ENCODE measurements around the gene CACNA1C. TPM values are rescaled to one million over a fixed set of nuclear protein-coding genes. Genes with fewer than 3 reads are reported as not detected.

Gene CACNA1C
- total RNA-seq, 4 donors from 2014 or later: 3.8 to 13.6 (median 5.7) TPM

DNA sequence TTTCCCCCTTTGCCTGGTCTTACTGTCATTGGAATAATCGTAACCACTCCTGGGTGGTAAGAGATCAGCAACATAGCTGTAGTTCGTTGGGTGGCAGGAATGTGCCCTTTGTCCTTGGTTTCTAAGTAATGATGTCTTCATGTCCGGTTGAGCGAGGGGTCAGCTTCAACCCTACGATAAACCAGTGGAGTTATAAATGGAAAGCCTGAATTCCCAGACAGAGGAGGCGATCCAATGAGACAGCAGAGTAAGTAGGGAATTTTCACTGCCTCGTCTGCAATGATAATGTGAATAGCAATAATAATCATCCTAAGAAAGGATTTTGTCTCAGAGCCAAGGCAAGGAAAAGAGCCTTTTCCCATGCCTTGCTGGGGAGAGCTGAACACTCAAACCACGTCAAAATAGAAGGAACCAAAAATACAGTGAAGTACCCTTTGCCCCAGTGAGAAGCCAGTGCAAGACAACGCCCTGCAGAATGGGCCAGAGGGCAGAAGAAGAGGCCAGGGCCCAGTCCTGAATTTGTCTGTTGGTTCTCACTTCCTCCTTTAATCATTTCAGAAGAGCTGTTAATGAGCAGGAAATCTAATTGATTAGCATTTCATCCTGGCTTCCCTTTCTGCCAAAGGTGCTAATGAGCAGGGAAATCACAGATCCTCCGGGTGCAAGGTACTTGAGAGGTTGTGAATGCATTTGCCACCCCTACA, 330.7 kb downstream of the CACNA1C start:
- TF ChIP-seq, protein P1, sequence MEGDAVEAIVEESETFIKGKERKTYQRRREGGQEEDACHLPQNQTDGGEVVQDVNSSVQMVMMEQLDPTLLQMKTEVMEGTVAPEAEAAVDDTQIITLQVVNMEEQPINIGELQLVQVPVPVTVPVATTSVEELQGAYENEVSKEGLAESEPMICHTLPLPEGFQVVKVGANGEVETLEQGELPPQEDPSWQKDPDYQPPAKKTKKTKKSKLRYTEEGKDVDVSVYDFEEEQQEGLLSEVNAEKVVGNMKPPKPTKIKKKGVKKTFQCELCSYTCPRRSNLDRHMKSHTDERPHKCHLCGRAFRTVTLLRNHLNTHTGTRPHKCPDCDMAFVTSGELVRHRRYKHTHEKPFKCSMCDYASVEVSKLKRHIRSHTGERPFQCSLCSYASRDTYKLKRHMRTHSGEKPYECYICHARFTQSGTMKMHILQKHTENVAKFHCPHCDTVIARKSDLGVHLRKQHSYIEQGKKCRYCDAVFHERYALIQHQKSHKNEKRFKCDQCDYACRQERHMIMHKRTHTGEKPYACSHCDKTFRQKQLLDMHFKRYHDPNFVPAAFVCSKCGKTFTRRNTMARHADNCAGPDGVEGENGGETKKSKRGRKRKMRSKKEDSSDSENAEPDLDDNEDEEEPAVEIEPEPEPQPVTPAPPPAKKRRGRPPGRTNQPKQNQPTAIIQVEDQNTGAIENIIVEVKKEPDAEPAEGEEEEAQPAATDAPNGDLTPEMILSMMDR (IDR thresholded peaks at IDR 0.05): no peak
- DNase-seq (ENCODE audit: low spot score): no peak
- no peak for ATAC-seq (ENCODE audit: low FRiP score)

DNA sequence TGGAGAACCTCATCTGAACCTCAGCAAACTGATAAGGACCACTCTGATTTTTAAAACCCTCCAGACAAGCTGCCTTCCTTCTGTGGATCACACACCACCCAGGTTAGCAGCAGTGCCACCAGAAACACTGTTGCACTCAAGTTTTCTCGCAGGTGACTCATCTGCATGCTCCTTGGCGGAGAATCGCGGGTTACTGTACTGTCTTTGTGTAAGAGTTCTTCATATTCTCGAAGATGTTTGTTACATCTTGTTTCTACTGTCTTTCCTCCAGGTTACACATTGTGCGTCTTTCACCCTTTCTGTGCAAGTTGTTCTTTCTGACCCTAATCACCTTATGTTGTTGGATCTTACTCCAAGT, 331.2 kb downstream of the CACNA1C start:
- DNase-seq (ENCODE audit: low spot score) (peak; percentile 23), ATAC-seq (ENCODE audit: low FRiP score) (no peak)
- TF ChIP-seq, protein P1 (IDR thresholded peaks at IDR 0.05): no peak

DNA sequence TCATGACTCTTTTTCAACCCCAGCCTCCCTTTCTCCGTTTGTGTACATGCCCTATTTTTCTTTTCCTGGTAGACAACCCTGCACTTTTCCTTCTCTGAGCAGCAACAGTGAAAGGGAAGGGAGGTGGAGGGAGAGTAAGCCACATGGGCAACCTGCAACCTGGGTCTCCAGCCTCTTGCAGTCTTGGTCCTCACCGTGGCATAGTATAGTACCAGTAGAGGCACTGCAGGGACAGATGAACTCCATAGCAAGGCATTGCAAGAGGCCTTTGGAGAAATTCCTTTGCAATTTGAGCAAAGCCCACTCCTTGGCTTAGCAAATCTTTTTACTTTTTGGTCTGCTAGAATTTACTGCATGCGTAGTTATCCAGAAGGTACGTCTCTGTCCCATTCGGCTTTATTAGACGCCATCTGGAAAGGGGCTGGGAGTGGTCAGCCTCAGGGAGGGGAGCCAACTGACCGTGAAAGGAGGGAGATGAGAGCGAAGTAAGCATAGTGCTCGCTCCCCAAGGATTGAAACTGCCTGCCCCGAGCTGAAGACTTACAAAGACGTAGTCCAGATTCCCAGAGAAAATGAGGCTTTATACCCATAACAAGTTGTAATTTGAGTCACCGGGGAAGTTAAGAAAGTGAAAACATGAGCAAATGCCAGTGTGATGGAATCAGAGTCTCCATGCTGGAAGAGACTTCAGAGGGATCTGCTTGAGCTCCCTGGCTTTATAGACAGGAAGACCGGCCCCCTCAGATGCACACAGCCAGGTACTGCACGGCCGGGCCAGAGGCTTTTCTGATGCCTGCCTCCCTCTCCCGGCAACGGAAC, 332.0 kb downstream of the CACNA1C start:
- TF ChIP-seq, protein P1 (IDR thresholded peaks at IDR 0.05): no peak
- DNase-seq (ENCODE audit: low spot score) (peak; percentile 10), ATAC-seq (ENCODE audit: low FRiP score) (peak; percentile 18)

DNA sequence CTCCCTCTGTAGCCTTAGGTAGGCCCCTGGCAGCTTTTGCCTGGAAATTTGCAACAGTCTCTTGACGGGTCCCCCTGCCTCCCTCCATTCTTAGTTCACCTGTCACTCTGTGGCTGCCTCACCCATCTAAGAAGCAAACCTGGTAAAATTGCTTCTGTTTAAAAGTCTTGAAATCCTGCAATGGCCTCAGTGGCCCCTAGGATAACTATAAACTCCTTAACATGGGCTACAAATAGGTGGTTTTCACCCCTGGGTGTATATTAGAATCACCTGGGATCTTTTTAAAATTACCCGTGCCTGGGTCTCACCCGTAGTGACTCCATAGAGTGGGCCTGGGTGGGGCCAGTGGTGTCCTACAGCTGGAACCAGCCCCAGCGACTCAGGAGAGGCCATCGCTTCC, 332.7 kb downstream of the CACNA1C start:
- ATAC-seq (ENCODE audit: low FRiP score): no peak
- no peak for DNase-seq (ENCODE audit: low spot score)
- TF ChIP-seq, protein P1 (IDR thresholded peaks at IDR 0.05): no peak

DNA sequence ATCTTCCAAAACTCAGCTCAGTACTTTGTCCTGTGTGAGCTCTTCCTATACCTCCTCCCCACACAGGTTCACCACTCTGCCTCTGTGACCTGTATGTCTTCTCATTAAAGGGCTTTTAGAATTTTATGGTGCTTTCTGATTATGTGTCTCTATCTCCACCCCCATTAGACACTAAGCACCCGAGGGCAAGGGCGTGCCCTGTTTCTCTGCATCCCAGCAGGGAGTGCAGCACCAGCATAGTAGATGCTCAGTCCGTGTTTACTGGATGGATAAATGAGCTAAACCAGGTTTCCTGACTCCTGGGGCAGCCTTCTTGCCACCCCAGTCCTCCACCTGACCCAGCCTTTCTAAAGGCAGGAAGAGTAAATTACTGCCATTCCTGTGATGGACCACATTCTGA, 333.8 kb downstream of the CACNA1C start:
- ATAC-seq (ENCODE audit: low FRiP score) (no peak), DNase-seq (ENCODE audit: low spot score) (peak; percentile 3)
- TF ChIP-seq, protein P1 (IDR thresholded peaks at IDR 0.05): no peak

DNA sequence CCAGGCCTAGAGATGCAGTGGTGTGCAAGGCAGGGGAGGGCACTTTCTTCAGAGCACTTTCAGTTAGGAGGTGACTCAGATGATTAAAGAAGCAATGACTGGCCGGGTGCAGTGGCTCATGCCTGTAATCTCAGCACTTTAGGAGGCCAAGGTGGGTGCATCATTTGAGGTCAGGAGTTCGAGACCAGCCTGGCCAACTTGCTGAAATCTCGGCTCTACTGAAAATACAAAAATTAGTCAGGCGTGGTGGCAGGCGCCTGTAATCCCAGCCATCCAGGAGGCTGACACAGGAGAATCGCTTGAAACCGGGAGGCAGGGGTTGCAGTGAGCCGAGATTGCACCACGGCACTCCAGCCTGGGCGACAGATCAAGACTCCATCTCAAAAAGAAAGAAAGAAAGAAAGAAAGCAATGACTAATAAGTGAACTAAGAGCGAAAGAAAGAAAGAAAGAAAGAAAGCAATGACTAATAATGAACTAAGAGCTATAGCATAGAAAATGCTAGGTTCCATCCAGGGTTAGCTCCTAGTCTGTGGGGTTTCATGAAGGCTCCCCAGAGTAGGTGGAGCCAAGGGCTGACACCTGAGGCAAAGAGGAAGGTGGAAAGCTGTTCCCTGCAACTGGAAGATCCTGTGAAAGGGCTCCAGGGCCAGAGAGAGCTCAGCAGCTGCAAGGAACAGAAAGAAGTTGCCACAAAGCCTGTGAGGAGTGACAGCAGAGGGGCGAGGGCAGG, 334.5 kb downstream of the CACNA1C start:
- ATAC-seq (ENCODE audit: low FRiP score) (no peak), DNase-seq (ENCODE audit: low spot score) (peak; percentile 12)
- TF ChIP-seq, protein P1 (IDR thresholded peaks at IDR 0.05): no peak
